D341Med (cell line): ENCODE results near the gene FBXO9.

Source experiments
- DNase-seq: peaks from one replicate; pipeline ENCODE4 v3.0.0; 2012; ENCODE audit warnings: low spot score

The FBXO9 gene

GRCh38 chr6:53136000-53136609 lies 70.9 kb downstream of the FBXO9 start:
- DNase-seq: no peak

GRCh38 chr6:53139841-53140413 lies 74.7 kb downstream of the FBXO9 start:
- no peak for DNase-seq

GRCh38 chr6:53142810-53143209 lies 77.6 kb downstream of the FBXO9 start:
- no peak for DNase-seq

- no peak for DNase-seq
Measured at GRCh38 chr6:53143710-53144109, 78.5 kb downstream of the FBXO9 start.

- no peak for DNase-seq
Measured at GRCh38 chr6:53144802-53145201, 79.6 kb downstream of the FBXO9 start.

- no peak for DNase-seq
Measured at GRCh38 chr6:53148684-53149083, 83.5 kb downstream of the FBXO9 start, which contains the start of gene GCM1. Gene GCM1 (minus strand): TSS chr6:53148841. CDS start chr6:53145632, 3,209 bp downstream.
